ENCODE data around the gene ORM1.

ORM1 gene

DNA sequence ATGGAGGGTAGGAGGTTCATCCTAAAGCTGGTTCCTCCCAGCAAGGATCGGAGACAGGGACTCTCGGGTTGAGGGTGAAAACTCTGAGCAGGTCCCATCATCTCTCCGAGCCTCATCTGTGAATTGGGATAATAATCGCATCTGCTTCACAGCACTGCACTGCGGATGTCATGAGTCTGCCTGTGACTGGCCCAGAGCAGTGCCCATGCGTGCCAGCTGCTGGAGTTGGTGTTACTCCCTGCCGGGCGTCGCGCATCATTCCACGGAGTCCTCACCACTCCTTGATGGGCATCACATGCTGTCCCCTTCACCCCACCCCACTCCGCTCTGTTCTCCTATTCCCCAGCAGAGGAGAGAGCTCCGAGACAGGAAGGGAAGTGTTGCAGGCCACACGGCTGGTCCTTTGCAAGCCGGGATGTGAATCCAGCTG, 35.1 kb upstream of the ORM1 start:
- no peak for DNase-seq (ENCODE audit: low read depth)

DNA sequence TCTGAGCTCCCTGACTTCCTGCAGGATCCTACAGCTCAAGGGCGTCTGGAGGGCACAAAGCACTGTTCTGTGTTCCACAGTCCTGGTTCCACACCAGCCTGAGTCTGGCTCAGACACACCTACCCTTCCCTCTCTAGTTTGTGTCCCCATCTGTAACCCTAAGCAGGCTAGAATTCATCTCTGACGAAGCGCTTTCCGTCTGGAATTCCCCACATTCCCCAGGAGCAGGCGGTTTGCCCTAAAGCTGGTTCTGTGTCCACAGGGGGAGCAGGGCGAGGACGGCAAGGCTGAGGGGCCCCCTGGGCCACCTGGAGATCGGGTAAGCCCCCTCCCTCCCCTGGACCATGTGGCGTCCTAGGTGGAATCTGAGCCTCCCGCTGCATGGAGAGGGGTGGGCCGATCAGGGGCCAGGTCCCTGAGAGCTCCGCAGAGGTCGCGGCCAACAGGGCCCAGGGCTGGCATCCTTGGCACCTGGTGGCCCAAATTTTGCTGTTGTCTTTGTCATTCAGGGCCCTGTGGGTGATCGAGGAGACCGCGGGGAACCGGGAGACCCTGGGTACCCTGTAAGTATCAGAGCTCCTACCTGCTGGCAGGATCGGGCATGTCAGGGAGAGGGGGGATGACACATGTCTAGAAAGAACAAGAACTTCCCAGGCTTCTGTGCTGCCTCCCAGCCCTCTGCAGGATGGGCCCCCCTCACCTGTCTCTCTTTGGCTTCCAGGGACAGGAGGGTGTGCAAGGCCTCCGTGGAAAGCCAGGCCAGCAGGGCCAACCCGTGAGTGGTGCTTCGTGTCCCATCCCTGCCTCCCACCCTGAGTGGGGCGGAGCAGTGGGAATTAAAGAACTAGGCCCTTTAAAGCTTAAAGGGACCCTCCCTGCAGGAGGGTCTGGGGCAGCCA, 34.5 kb upstream of the ORM1 start:
- no peak for DNase-seq (ENCODE audit: low read depth)

DNA sequence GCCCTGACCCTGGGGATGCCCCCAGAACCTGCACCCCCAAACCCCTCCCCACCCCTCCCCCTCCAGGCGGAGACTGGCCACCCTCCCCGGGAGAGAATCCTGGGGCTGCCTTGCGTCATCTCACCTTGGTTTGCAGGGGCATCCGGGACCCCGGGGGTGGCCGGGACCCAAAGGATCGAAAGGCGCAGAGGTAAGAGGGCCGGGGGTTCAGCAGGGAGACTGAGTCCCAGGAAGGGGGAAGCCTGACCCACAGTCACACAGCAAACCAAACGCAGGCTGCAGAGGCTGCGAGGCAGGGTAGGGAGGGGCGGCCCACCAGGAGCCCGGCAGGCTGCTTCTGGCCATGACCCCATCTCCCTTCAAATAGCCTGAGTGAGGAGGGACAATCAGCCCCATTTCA, 33.8 kb upstream of the ORM1 start:
- DNase-seq (ENCODE audit: low read depth): no peak

DNA sequence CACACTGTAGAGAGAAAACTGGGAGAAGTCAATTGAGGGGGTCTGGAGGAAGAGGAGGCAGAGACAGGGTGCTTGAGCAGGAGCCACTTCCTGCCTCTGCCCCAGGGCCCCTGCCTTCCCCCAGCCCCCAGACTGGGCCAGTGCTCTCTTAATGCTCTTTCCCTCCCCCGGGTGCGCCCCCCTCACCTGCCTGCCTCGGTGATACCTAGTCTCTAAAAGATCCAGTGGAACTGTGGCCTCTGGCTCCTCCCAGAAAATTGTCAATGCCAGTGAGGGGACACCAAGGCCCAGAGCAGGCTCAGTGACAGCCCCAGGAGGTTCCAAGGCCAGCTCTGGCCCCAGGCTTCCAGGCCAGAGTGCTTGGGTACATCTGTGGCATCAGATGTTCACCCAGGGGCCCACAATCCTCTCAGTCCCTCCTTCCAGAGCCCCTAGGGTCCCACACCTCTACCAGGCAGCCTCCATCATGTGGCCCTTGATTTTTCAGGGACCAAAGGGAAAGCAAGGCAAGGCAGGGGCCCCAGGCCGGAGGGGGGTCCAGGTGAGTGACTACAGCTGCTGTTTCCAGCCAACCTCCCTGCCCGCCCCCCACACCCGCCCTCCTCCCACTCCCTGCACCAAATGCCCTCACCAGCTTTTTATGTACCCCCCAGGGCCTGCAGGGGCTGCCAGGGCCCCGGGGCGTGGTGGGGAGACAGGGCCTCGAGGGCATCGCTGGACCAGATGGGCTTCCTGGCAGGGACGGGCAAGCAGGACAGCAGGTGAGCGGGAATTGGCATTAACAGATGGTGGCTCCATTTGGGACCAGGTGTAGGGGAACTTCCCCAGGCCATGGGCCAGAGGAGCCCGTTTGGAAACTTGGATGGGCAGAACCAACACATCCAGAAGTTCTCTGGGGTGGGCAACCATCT, 33.1 kb upstream of the ORM1 start:
- DNase-seq (ENCODE audit: low read depth): no peak

DNA sequence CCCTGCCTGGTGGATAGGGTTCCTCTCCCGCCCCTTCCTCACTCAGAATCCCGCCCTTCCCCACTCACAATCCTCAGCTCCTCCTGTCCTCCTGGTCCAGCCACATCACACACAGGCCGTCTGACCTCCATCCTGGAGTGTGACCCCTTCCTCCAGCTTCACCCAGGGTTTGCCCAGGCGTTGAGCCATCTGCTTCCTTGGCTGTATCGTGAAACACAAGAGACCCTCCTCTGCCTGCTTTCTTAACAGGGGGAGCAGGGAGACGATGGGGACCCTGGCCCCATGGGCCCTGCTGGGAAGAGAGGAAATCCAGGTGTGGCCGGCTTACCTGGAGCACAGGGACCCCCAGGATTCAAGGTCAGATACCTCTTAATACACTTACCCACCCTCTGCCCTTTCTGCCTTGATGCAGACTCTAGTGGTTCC, 32.3 kb upstream of the ORM1 start:
- DNase-seq (ENCODE audit: low read depth): no peak

DNA sequence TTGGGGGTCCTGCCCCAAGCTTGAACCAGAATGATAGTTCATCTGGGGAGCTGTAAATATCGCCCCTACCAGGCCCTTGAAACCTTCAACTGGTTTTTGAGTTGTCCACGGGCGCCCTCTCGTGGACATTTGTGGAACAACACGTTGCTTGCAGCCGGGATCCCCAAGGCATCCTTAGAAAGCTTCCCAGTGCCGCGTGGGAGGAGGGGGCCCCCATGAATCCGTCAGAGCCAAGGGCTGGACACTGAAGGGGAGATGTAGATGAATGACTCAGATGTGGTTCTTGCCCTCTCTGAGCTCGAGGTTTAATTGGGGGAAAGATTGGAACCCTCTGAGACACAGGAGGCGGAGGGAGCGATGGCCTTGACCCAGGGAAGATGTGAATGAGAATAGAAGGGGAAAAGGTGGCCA, 31.8 kb upstream of the ORM1 start:
- DNase-seq (ENCODE audit: low read depth): peak; percentile 52

DNA sequence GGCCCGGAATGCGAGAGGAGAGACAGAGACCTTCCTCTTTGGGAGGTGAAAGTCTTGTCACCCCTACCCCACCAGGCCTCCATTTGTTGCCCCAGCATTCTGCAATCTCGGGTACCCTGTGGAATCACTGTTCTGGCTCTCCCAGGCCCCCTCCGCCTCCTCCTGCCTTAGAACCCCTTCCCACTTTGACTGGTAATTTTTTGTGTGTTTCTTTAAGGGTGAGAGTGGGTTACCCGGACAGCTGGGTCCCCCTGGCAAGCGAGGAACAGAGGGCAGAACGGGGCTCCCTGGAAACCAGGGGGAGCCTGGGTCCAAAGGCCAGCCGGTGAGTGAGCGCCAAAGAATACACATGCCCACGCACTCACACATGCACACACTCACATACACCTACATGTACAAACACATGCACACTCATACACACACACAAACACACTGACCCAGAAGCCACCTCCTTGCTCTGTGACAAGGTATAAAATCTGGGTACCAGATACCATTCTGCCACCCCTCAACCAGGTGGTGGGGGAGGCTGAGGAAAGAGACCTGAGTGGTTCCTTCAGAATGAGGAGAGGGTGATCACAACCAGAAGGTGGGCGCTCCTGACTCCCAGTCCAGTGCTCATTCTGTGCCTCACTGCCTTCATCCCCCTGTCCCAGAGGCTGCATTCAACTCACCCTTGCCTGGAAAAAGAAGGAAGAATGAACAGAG, 30.9 kb upstream of the ORM1 start:
- no peak for DNase-seq (ENCODE audit: low read depth)

DNA sequence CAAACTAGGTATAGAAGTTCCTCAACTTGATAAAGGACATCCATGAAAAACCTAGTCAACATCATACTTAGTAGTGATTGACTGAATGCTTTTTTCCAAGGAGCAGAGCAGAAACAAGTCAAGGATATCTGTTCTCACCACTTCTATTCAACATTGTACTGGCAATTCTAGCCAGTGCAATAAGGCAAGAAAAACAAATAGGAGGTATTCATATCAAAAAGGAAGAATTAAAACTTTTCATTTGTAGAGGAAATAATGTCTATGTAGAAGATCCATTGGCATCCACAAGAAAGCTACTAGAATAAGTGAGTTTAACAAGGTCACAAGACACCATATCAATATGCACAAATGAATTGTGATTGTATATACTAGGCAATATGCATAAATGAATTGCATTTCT, 28.2 kb upstream of the ORM1 start:
- no peak for DNase-seq (ENCODE audit: low read depth)

DNA sequence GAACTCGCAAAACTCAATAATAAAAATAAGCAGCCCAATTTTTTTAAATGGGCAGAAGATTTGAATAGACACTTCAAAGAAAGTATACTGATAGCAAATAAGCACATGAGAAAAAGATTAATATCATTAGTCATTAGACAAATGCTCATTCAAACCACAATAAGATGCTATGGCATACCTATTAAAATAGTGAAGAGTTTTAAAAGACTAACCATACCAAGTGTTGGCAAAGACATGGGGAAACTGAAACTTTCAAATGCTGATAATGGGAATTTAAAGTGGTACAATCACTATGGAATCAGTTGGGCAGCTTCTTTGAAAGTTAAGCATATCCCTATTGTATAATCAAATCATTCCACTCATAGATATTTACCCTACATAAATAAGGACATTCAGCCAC, 26.6 kb upstream of the ORM1 start:
- no peak for DNase-seq (ENCODE audit: low read depth)

DNA sequence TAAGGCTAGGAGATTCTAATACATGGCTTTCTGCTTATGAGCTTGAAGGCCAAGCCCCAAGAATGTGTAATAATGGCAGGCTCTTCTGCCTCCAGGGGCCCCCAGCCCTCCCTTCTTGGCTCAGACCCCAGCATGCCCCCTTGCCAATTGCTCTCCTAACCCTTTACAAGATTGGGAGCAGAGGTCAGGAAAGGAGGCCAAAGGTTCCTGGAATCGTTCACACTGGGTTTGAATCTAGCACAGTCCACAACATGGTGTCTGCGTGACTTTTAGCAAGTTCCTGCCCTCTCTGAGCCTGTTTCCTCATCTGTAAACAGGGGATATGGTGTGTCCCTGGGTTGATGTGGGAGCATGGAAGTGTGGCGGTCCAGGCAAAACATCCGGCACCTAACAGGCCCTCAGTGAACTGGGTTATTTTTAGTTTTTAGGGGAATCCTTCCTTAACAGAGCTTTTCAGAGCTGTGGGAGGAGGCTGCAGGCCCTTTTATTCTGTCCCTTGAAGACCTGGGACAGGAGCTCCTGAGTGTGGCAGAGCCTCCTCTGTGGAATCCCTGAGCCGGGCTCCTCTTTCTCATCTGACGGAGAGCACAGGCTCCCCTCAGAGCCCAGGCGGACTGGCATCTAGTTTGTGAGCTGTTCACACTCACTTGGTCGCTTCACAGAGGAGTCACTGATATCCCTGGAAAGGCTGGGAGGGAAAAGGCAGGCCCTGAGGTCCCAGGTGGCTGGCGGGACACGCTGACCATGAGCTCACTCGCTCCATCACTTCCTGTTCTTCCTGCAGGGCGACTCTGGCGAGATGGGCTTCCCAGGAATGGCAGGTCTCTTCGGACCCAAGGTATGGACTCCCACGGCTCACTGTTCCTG, 23.4 kb upstream of the ORM1 start:
- no peak for DNase-seq (ENCODE audit: low read depth)

DNA sequence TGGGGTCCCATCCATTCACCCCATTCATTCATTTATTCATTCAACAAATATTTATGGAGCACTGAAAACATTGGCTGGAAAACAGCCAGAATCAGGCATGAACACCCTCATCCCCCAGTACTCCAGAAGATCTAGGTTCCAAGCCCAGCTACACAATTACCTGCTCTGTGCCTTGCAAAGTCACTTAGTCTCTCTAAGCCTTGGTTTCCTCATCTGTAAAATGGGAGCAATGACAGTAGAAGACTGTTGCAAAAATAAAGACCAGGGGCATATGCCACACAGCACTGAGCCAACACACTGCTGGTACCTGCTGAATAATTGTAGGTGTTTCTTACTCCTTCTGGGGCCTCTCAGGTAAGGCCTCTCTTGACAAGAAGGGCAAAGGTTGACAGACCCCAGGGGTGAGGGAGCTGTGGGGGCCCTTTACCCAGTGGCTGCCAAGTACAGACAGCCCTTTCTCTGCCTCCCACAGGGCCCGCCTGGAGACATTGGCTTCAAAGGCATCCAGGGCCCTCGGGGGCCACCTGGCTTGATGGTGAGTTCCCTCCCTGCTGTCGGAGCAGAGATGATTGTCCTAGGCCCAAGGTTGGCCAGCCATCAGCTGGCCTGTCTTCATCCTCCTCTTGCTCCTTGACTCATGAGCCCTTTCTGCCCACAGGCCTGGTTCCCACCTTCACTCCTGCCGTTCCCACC, 22.6 kb upstream of the ORM1 start:
- no peak for DNase-seq (ENCODE audit: low read depth)

DNA sequence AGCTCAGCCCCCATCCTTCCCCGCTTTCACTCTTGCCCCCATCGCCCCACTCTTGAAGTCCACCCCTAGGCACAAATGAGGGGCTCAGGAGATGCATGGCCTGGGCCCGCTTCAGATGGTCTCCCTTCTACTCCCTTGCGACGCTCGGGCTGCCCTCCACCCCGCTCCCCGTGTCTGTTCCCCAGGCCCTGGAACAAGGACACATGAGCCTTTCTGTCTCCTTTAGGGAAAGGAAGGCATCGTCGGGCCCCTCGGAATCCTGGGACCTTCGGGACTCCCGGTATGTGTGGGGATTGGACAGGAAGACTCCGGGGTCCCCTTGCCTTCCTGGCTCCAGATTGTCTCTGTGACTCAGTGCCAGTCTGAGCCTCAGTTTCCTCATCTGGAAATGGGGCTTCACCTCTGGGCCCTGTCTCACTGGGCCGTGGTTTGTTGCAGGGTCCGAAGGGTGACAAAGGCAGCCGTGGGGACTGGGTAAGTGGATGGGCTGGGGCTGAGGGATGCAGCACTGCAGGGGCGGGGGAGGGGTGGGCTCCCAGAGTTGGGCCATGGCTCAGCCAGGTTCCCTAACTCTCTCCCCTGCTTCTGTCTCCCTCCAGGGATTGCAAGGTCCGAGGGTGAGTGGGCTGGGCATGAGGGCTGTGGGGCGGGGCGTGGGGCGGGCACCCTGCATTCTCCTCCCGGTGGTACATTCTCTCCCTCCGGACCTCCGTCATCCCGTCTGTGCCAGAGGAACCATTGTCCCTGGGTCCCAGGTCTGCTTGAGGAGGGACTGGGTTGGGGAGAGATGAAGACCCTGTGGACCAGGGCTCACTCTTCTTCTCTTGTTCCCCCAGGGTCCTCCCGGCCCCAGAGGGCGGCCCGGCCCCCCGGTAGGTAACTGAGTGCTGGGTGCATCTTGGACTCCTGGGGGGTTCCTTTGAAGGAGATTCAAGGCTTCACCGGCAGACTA, 21.8 kb upstream of the ORM1 start:
- no peak for DNase-seq (ENCODE audit: low read depth)

DNA sequence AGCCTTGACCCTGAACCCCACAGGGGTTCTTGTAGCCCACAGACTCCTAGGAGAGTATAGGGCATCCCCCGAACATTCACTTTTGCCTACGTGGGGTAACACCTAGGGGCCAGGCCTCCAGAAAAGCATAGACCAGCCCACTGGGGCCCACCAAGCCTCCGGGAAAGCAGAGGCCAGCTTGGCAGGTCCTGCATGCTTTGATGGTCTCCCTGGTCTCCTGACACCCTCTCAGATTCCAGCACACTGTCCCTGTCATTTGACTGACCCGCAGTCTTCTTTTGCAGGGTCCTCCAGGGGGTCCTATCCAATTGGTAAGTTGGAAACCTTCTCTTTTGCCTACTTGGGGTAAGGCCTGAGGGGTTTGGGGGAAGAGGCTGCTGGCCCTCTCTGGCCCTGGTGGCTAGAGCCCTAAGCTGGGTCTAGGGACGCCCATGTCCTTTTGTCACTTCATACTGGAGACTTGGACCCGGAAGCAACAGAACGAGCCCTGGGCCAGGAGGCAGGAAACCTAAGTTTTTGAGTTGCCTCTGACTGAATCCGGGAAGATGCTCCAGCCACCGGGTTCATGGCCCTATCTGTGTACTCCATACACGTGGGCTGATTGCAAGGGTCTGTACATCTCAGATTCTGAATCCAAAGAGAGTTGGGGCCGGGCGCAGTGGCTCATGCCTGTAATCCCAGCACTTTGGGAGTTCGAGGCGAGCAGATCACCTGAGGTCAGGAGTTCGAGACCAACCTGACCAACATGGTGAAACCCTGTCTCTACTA, 20.9 kb upstream of the ORM1 start:
- DNase-seq (ENCODE audit: low read depth): no peak

DNA sequence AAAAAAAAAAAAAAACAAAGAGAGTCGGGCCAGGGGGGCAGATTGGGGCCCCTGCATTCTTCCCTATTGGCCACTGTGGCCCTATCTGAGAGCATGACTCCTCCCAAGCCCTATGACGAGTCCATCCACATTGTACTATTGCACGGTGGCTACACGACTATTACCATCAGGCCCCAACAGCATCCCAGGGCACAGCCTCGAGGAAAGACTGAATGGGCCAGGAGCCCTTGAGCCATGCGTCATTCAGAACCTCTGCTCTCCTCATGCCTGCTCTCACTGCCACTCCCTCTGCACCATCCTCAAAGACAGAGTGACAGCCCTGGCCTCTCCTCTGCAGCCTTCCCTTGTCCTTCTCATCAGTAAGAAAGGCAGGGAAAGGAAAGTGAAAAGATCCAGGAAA, 20.2 kb upstream of the ORM1 start:
- no peak for DNase-seq (ENCODE audit: low read depth)

DNA sequence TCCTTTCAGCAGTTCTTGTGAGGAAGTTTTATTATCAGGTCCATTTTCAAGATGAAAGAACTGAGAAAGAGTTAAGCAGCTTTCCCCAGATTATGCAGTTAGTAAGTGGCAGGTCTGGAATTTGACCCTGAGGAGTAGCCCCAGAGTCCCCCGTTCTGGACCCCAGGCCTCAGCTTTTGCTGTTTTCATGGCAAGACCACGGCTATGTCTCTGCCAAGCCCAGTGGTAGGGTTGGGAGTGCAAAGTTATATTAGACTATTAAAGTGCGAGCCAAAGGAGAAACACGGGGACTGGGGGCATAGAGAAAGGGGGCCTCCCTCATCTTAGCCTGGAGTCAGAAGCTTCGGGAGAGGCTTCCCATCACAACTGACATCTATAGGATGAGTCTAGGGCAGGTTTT, 19.3 kb upstream of the ORM1 start:
- DNase-seq (ENCODE audit: low read depth): no peak

DNA sequence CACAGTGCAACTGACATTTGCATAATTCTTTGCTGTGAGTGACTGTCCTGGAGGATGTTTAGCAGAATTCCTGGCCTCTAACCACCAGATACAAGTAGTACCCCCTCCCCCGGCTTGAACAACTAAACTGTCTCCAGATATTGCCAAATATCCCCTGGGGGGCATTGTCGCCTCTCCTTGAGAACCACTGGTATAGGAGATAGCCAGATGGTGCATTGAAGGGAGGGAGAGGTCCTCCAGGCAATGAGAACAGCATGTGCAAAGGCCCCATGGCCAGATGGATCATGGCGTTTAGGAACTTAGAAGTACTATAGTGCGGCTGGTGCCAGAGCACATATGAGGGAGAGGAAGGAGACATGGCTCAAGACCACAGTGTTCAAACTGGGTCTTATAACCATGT, 18.9 kb upstream of the ORM1 start:
- DNase-seq (ENCODE audit: low read depth): no peak

DNA sequence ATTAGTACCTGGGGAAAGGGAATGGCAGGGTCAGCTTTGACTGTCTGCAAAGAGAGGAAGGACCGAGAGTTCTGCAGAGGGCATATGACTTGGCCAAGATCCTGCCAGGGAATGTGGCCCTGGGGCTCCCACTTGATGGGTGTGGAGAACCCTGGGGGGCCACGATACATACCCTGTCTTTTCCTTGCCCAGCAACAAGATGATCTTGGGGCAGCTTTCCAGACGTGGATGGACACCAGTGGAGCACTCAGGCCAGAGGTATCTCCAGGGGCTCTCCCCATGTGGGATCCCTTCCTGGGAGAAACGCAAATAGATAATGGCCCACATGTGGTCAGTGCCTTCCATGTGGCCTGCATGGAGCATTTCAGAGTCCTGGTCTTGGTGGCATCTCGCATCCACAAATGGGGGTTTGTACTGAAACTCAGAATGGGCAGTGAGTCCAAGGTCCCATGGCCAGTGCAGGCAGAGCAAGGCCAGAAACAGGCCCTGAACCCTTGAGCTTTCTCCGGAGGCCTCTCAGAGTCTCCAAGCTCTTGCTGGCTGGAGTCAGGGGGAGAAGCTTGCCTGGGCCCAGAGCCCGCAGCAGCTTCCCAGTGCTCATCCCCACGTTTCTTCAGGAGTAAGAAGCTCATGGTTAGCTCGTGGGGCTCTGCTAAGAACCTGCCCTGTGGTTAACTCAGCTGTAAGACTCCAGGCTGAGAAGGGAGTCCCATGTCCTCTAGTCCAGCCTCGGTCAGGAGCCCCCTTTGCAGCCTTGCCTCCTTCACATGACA, 18.3 kb upstream of the ORM1 start:
- DNase-seq (ENCODE audit: low read depth): no peak

DNA sequence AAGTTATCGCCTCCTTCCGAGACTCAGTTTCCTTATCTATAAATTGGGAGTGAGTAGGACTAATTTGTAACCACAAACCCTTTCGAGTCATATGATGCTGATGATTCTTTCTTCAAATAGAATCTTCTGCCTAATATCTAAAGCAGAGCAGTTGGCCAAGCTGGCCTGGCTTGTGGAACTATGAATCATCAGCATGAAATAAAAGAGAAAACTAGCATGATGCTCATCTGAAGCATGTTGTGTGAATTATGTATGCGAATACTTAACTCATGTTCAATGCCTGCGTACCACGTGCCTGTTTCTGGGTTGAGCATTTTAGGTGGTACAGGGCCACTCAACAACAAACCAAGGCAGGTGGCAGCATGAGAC, 15.0 kb upstream of the ORM1 start:
- no peak for DNase-seq (ENCODE audit: low read depth)

All from T follicular helper cell (primary cell).